ENCODE data around the gene ELMO3. TPM values are rescaled to one million over a fixed set of nuclear protein-coding genes. Genes with fewer than 3 reads are reported as not detected.

ELMO3 gene
- total RNA-seq, 1 donor from 2014 or later: 0.80 TPM

GRCh38 chr16:67208154-67208896, 9.4 kb downstream of the ELMO3 start:
- Histone ChIP-seq H3K4me3 (no peak overlapping the region), H3K27me3 (ENCODE audit: low read depth) (no peaks in the 10 kb centered on the region), H3K27ac (replicated peaks) (no peak overlapping the region), H3K4me1 (peaks cover 8% of the 10 kb centered on the region), H3K9me3 (replicated peaks) (no peaks in the 10 kb centered on the region), H3K36me3 (peaks cover 18% of the 10 kb centered on the region)
- no peak for DNase-seq
- intact Hi-C loops (cut with micrococcal nuclease): no loop called here
- TF ChIP-seq CTCF (IDR thresholded peaks at IDR 0.05; ENCODE audit: borderline replicate concordance): no peak

GRCh38 chr16:67209565-67209964, 10.6 kb downstream of the ELMO3 start:
- intact Hi-C loops (cut with micrococcal nuclease): no loop called here

GRCh38 chr16:67210069-67210937, 11.4 kb downstream of the ELMO3 start:
- no peak for TF ChIP-seq CTCF (IDR thresholded peaks at IDR 0.05; ENCODE audit: borderline replicate concordance)
- intact Hi-C loops (cut with micrococcal nuclease): no loop called here
- DNase-seq: no peak

More at GRCh38 chr16:67209565-67209964, 10.6 kb downstream of the ELMO3 start:
- Histone ChIP-seq H3K4me3 (no peak overlapping the region), H3K4me1 (peaks cover 14% of the 10 kb centered on the region), H3K27me3 (ENCODE audit: low read depth) (no peaks in the 10 kb centered on the region), H3K27ac (replicated peaks) (no peak overlapping the region), H3K9me3 (replicated peaks) (no peaks in the 10 kb centered on the region), H3K36me3 (peaks cover 9% of the 10 kb centered on the region)
- no peak for DNase-seq
- no peak for TF ChIP-seq CTCF (IDR thresholded peaks at IDR 0.05; ENCODE audit: borderline replicate concordance)

GRCh38 chr16:67211674-67212073, 12.7 kb downstream of the ELMO3 start:
- Histone ChIP-seq H3K4me3 (no peak overlapping the region), H3K36me3 (peaks cover 9% of the 10 kb centered on the region), H3K4me1 (peaks cover 30% of the 10 kb centered on the region), H3K27me3 (ENCODE audit: low read depth) (no peaks in the 10 kb centered on the region), H3K27ac (replicated peaks) (no peak overlapping the region), H3K9me3 (replicated peaks) (no peaks in the 10 kb centered on the region)
- intact Hi-C loops (cut with micrococcal nuclease): no loop called here
- no peak for DNase-seq
- TF ChIP-seq CTCF (IDR thresholded peaks at IDR 0.05; ENCODE audit: borderline replicate concordance): no peak

More at GRCh38 chr16:67210069-67210937, 11.4 kb downstream of the ELMO3 start:
- Histone ChIP-seq H3K27me3 (ENCODE audit: low read depth) (no peaks in the 10 kb centered on the region), H3K4me3 (no peak overlapping the region), H3K9me3 (replicated peaks) (no peaks in the 10 kb centered on the region), H3K36me3 (peaks cover 9% of the 10 kb centered on the region), H3K4me1 (peaks cover 16% of the 10 kb centered on the region), H3K27ac (replicated peaks) (no peak overlapping the region)

GRCh38 chr16:67212766-67213165, 13.8 kb downstream of the ELMO3 start:
- H3K27ac ChIP-seq (replicated peaks): no peak overlapping the region
- no peaks in the 10 kb centered on the region for H3K27me3 ChIP-seq (ENCODE audit: low read depth)
- H3K36me3 ChIP-seq: no peaks in the 10 kb centered on the region
- no peaks in the 10 kb centered on the region for H3K9me3 ChIP-seq (replicated peaks)
- TF ChIP-seq CTCF (IDR thresholded peaks at IDR 0.05; ENCODE audit: borderline replicate concordance): no peak
- H3K4me3 ChIP-seq: no peak overlapping the region
- H3K4me1 ChIP-seq: peaks cover 41% of the 10 kb centered on the region
- no peak for DNase-seq
- intact Hi-C loops (cut with micrococcal nuclease): no loop called here

Measured in left ventricle myocardium inferior (tissue), 1 donor.